Mucosa of descending colon (tissue), 3 donors: ENCODE results near the gene GZF1. TPM values are rescaled to one million over a fixed set of nuclear protein-coding genes. Genes with fewer than 3 reads are reported as not detected.
A peak's percentile ranks its signal among the peaks of the same experiment; 100 is the strongest.

Experiments
- ATAC-seq: fragments of 200-7000 bp; cut with Tn5 transposase; one replicate; pipeline ENCODE4 v1.9.1; 2020; ENCODE audit warnings: mild to moderate bottlenecking, moderate library complexity
- DNase-seq, 3 donors: peaks; one replicate each; pipeline ENCODE4 v3.0.0-alpha.2; 2020
- H3K36me3 ChIP-seq: fragments of 200-600 bp; one replicate; pipeline ENCODE4 v1.8.0; 2021; ENCODE audit warnings: low read depth, mild to moderate bottlenecking
- H3K4me1 ChIP-seq: fragments of 200-600 bp; one replicate; pipeline ENCODE4 v1.8.0; 2021; ENCODE audit warnings: low read depth, mild to moderate bottlenecking
- H3K4me3 ChIP-seq: fragments of 200-600 bp; one replicate; pipeline ENCODE4 v1.8.0; 2021; ENCODE audit warnings: mild to moderate bottlenecking
- H3K9me3 ChIP-seq: fragments of 200-600 bp; one replicate; pipeline ENCODE4 v1.8.0; 2021; ENCODE audit warnings: mild to moderate bottlenecking
- intact Hi-C, 2 donors: fragments of 100-400 bp; cut with DNase I in 1 of 2; cut with micrococcal nuclease in 1 of 2; formaldehyde crosslinking; loops; one replicate each; pipeline versions ENCODE4 v1.11.0 to v1.11.1; 2022; cut with DNase I, micrococcal nuclease
- total RNA-seq, 3 donors: library from RNA; stranded (reverse); fragmentation: NEBNext Ultra II Directional in 2 of 3; extraction: Animal tissue kit (Norgen Biotek cat#: 25700) in 2 of 3; gene quantifications; one replicate each; pipeline versions ENCODE4 v1.2.1 to v1.2.4, GENCODE V29; 2021 to 2023
- TF ChIP-seq, protein P1 (sequence below): fragments of 200-600 bp; IDR thresholded peaks from one replicate; pipeline ENCODE4 v1.8.0; 2022; ENCODE audit warnings: antibody characterized with exemption, mild to moderate bottlenecking
- donor health status: DM: no; HTN: no; CAD: no; lungs with moderate emphysema.
- donor health status: DM: no; HTN: no; CAD: no.
- donor health status: DM: no; HTN: yes; CAD: no.

Gene GZF1
- total RNA-seq, 3 donors from 2014 or later: 5.8 to 16.2 (median 9.3) TPM

DNA sequence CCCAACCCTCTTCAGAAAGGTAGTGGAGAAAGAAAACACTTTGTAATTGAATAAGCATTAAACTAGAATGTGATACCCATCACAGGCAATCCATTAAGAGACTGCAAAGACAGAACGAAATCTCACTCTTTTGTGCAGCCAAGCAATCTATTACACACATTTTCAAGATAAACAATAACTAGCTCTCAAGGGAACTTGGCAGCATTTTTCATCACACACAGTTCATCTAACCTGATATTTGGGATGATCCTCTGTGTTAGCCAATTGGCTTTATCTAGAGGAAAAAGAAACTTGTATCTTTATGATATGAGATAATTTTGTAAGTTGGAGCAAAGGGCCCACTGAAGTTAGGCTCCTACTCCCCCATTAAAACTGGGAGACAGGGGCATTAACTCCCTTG lies 1.5 kb upstream of the GZF1 start:
- Histone ChIP-seq H3K4me1 (peaks cover 40% of the 10 kb centered on the region), H3K4me3 (no peak overlapping the region), H3K9me3 (no peaks in the 10 kb centered on the region), H3K36me3 (no peaks in the 10 kb centered on the region)
- DNase-seq (no peak), ATAC-seq (no peak)
- intact Hi-C loops: no loop called here
- TF ChIP-seq, protein P1, sequence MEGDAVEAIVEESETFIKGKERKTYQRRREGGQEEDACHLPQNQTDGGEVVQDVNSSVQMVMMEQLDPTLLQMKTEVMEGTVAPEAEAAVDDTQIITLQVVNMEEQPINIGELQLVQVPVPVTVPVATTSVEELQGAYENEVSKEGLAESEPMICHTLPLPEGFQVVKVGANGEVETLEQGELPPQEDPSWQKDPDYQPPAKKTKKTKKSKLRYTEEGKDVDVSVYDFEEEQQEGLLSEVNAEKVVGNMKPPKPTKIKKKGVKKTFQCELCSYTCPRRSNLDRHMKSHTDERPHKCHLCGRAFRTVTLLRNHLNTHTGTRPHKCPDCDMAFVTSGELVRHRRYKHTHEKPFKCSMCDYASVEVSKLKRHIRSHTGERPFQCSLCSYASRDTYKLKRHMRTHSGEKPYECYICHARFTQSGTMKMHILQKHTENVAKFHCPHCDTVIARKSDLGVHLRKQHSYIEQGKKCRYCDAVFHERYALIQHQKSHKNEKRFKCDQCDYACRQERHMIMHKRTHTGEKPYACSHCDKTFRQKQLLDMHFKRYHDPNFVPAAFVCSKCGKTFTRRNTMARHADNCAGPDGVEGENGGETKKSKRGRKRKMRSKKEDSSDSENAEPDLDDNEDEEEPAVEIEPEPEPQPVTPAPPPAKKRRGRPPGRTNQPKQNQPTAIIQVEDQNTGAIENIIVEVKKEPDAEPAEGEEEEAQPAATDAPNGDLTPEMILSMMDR: no peak

DNA sequence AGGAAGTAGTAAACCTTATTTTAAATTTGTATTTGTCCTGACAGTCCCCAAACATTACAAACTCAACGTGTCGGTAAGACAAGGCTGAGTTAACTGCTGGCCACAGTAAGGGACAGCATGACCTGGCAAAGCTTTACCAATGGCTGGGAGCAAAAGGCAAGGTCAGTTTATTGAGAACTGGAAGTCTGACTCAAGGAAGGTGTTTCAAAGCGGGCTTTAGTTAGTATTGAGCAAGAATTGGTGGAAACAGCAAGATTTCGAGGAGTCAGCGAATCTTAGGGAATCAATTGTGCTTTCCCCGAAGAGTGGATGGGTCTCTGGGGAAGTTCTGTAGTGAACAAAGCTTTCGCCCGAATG lies 885 bp upstream of the GZF1 start:
- intact Hi-C loops: no loop called here
- no peak for ATAC-seq
- Histone ChIP-seq H3K4me1 (peaks cover 44% of the 10 kb centered on the region), H3K36me3 (no peaks in the 10 kb centered on the region), H3K4me3 (peak overlapping the region; percentile 91), H3K9me3 (no peaks in the 10 kb centered on the region)
- DNase-seq: peak in 1 of 3 donors; percentile 48
- TF ChIP-seq, protein P1: no peak

DNA sequence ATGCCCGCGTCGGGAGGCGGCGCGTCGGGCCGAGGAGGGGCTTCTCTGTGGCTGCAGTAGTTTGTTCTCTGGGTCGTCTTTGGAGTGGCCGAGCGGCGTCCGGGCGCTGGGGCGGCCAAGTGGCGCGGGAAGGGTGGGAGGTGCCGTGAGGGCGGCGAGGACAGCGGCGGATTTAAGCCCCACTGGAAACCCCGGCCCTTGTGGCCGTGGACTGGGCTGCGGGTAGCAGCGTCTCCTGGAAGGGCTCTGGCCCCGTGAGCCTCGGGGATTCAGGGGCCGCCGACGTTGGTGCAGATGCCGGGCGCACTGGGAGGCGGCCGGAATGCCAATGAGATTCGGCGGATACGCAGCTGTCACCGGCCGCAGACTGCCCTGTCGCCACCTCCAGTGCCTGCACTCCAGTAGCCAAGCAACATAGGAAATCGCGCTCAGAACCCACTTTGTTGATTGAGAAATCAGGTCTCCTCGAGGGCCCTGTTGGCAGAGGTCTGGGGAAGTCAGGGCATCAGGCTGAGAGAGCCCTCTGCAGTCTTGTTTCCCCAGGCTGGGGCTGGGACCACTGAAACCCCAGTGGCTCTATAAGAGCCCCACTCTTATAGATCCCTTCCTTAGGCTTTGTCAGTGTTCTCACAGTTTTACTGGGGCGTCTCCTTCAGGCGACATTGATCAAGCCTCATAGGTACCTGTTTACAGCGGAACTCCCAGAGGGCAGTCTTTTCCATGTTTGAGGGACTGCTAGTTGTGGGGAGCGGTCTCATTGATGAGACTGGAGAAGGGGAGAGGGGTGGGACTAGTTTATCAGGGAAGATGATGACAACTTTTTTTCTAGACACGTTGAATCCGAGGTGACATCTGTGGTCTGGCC lies 642 bp downstream of the GZF1 start:
- Histone ChIP-seq H3K9me3 (no peaks in the 10 kb centered on the region), H3K4me1 (peaks cover 36% of the 10 kb centered on the region), H3K4me3 (peak overlapping the region; percentile 91), H3K36me3 (no peaks in the 10 kb centered on the region)
- ATAC-seq: no peak
- DNase-seq: peak in 1 of 3 donors; percentile 50
- TF ChIP-seq, protein P1: no peak
- intact Hi-C loops: no loop called here

DNA sequence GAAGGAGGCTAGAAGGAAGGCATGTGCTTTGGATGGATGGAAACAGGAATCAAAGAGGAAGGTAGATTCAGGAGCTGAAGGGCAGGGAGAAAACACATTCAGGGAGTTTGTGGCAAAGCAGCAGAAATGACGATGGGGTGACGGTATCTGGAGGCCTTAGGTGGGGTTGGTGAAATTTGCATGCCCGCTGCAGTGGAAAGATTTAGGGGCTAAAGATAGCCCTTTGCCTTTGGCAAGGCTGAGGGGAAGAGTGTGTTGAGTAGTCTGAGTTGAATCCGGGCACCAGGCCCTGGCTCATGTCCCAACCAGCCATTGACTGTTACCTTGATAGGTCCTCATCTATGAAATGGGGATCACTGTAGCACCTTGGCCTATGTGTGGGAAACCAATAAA lies 1.3 kb downstream of the GZF1 start:
- H3K36me3 ChIP-seq: no peaks in the 10 kb centered on the region
- ATAC-seq: no peak
- H3K4me1 ChIP-seq: peaks cover 36% of the 10 kb centered on the region
- DNase-seq: no peak
- intact Hi-C loops: no loop called here
- no peaks in the 10 kb centered on the region for H3K9me3 ChIP-seq
- H3K4me3 ChIP-seq: no peak overlapping the region
- TF ChIP-seq, protein P1: no peak

DNA sequence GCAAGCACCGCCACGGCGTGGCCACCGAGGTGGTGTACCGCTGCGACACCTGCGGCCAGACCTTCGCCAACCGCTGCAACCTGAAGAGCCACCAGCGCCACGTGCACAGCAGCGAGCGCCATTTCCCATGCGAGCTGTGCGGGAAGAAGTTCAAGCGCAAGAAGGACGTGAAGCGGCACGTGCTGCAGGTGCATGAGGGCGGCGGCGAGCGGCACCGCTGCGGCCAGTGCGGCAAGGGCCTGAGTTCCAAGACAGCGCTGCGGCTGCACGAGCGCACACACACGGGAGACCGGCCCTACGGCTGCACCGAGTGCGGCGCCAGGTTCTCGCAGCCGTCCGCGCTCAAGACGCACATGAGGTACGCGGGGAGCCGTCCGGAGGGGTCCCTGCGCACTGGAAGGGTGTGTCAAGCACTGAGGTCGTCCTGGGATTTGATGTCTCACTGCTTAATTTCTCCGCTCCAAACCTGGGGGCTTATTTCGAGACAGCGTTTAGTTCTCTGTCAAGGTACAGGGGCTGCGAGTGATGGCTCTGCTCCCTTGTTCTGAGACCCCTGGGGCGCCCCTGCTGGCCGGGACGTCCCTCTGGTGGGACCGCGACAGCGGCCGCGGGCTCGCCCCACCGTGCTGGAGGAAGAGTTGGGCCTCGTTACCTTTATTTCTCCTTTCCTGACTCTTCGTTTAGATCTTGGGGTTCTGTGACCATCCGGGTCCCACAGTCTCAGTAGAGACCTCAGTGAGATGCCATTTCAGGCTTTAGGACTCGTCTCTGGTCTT lies 3.6 kb downstream of the GZF1 start:
- DNase-seq (no peak), ATAC-seq (no peak)
- intact Hi-C loops: no loop called here
- H3K9me3 ChIP-seq: no peaks in the 10 kb centered on the region
- peaks cover 4% of the 10 kb centered on the region for H3K36me3 ChIP-seq
- TF ChIP-seq, protein P1: no peak
- peaks cover 23% of the 10 kb centered on the region for H3K4me1 ChIP-seq
- H3K4me3 ChIP-seq: no peak overlapping the region
